K562 (cell line): ENCODE measurements around the gene ZNF554. TPM values are rescaled to one million over a fixed set of nuclear protein-coding genes. Genes with fewer than 3 reads are reported as not detected.

ENCODE experiments used
- BRF1 ChIP-seq: IDR thresholded peaks from 3 replicates; pipeline ENCODE4 v1.6.1; 2011; ENCODE audit warnings: borderline replicate concordance, mild to moderate bottlenecking; ENCODE audit not compliant: insufficient read length; ENCODE audit errors: extremely low read depth
- CGGBP1 ChIP-seq: fragments of 250-450 bp; sonication (Bioruptor Pico); IDR thresholded peaks from 2 replicates; pipeline ENCODE4 v1.9.0; 2021; ENCODE audit warnings: mild to moderate bottlenecking
- COPS2 ChIP-seq: fragments of 450-650 bp; conservative IDR thresholded peaks from 2 replicates; pipeline ENCODE4 v1.6.1; 2016; ENCODE audit warnings: mild to moderate bottlenecking, moderate library complexity
- CREB5 ChIP-seq: fragments of 250-450 bp; sonication (Bioruptor Pico); IDR thresholded peaks from 2 replicates; pipeline ENCODE4 v1.5.0; 2020; ENCODE audit warnings: mild to moderate bottlenecking
- FOXA3 ChIP-seq, 2 experiments: fragments of 450-650 bp in 1 of 2; sonication (generic) in 1 of 2; formaldehyde crosslinking; IDR thresholded peaks in 1 of 2; conservative IDR thresholded peaks in 1 of 2; 2 replicates each; pipeline versions ENCODE4 v1.4.0 to v1.8.0; 2020 to 2022; ENCODE audit warnings: mild to moderate bottlenecking in 2 of 2, missing genetic modification reagents in 1 of 2
- HMGXB4 ChIP-seq: sonication (generic); formaldehyde crosslinking; IDR thresholded peaks from 2 replicates; pipeline ENCODE4 v1.8.1; 2023; ENCODE audit warnings: mild to moderate bottlenecking, missing genetic modification reagents
- NR2C2 ChIP-seq, 2 experiments: fragments of 200-800 bp in 1 of 2; sonication (Bioruptor generic) in 1 of 2; sonication (generic) in 1 of 2; formaldehyde crosslinking in 1 of 2; IDR thresholded peaks; 2 replicates each; pipeline versions ENCODE4 v1.6.1 to v1.8.0; 2016 to 2022; ENCODE audit warnings: mild to moderate bottlenecking in 1 of 2, missing compliant biosample characterization in 1 of 2, missing genetic modification characterization in 1 of 2, missing genetic modification reagents in 1 of 2
- NR4A1 ChIP-seq, 2 experiments: fragments of 250-450 bp in 1 of 2; fragments of 450-650 bp in 1 of 2; sonication (Bioruptor Pico) in 1 of 2; IDR thresholded peaks; 2 replicates each; pipeline versions ENCODE4 v1.4.0 to v1.6.1; 2016 to 2020; ENCODE audit warnings: mild to moderate bottlenecking in 2 of 2, missing compliant biosample characterization in 1 of 2, missing genetic modification characterization in 1 of 2, moderate library complexity in 1 of 2
- THRA ChIP-seq: fragments of 450-650 bp; IDR thresholded peaks from 2 replicates; pipeline ENCODE4 v1.6.1; 2017; ENCODE audit warnings: mild to moderate bottlenecking, moderate library complexity
- ZBTB11 ChIP-seq, 3 experiments: fragments of 200-800 bp in 1 of 3; fragments of 250-450 bp in 1 of 3; fragments of 450-650 bp in 1 of 3; sonication (Bioruptor Pico) in 1 of 3; sonication (Bioruptor generic) in 1 of 3; formaldehyde crosslinking in 1 of 3; IDR thresholded peaks; 2 replicates each; pipeline versions ENCODE4 v1.6.1 to v1.8.0; 2016 to 2022; ENCODE audit warnings: mild to moderate bottlenecking in 2 of 3, missing genetic modification characterization in 2 of 3, missing compliant biosample characterization in 1 of 3, moderate library complexity in 1 of 3
- polyA plus RNA-seq, 8 experiments: library from polyadenylated mRNA; depleted of rRNA in 4 of 8; stranded (reverse) in 5 of 8; unstranded in 3 of 8; fragments of >200 nt; fragmentation: Nextera tagmentation in 2 of 8; fragmentation: Illumina TruSeq in 1 of 8; extraction: Ambion mirVana in 2 of 8; extraction: Trizol in 1 of 8; gene quantifications; 2 replicates each; pipeline versions ENCODE4 v1.2.1 to v1.2.3, GENCODE V29; 2011 to 2014; ENCODE audit warnings: inconsistent platforms in 1 of 8, missing spikeins in 1 of 8
- total RNA-seq, 7 experiments: library from RNA; depleted of rRNA in 6 of 7; stranded (reverse); fragments of >200 nt in 6 of 7; fragmentation: Illumina TruSeq in 2 of 7; extraction: Trizol in 2 of 7; gene quantifications; 2 replicates each; pipeline versions ENCODE4 v1.2.1 to v1.2.3, GENCODE V29; 2011 to 2021; ENCODE audit warnings: low replicate concordance in 1 of 7

The ZNF554 gene
- total and polyA plus RNA-seq, 9 of the 15 experiments (the other 6 are each of a cell fraction or from before 2014, with no cell fraction given): 0.07 to 1.8 (median 1.1) TPM

GRCh38 chr19:2782936-2783780 is 36.5 kb upstream of the ZNF554 start, which contains the start of gene SGTA (continued):
- TF ChIP-seq HMGXB4 (CRISPR knock-in tag) (peak; percentile 96), CGGBP1 (CRISPR knock-in tag) (no peak), NR2C2 (CRISPR knock-in tag; IDR thresholded peaks at IDR 0.05) (peak; percentile 96), NR2C2 (tag; IDR thresholded peaks at IDR 0.05) (peak; percentile 99), NR4A1 (CRISPR knock-in tag; IDR thresholded peaks at IDR 0.05) (peak; percentile 67; the same call in 1 of the 2 replicates), NR4A1 (tag; IDR thresholded peaks at IDR 0.05) (peak; percentile 84), BRF1 (no peak), THRA (no peak), COPS2 (no peak), ZBTB11 (CRISPR knock-in tag; IDR thresholded peaks at IDR 0.05) (peak in 1 of 3 experiments; percentile 92; a peak in 3 of 6 replicates), FOXA3 (CRISPR knock-in tag; conservative IDR thresholded peaks at IDR 0.05 in 1 of 2, IDR thresholded peaks at IDR 0.05 in 1 of 2) (peak in 1 of 2 experiments; percentile 87; a peak in 1 of 4 replicates), CREB5 (no peak)
